H9 (cell line): ENCODE results near the gene ITIH4. TPM values are rescaled to one million over a fixed set of nuclear protein-coding genes. Genes with fewer than 3 reads are reported as not detected.

Source experiments
- DNase-seq: peaks from one replicate; pipeline ENCODE4 v3.0.0-alpha.2; 2017
- H2AFZ ChIP-seq: one replicate; pipeline ENCODE4 v1.6.1; 2013; ENCODE audit warnings: mild to moderate bottlenecking, low read length, control low read depth, moderate library complexity
- H2AK5ac ChIP-seq: 2 replicates; pipeline ENCODE4 v1.6.1; 2013; ENCODE audit warnings: low read length, control low read depth, mixed read lengths; ENCODE audit not compliant: insufficient read length
- H2BK120ac ChIP-seq: one replicate; pipeline ENCODE4 v1.6.1; 2013; ENCODE audit warnings: low read depth, mild to moderate bottlenecking, low read length, control low read depth, inconsistent platforms; ENCODE audit not compliant: poor library complexity, severe bottlenecking
- H2BK12ac ChIP-seq: 2 replicates; pipeline ENCODE4 v1.6.1; 2013; ENCODE audit warnings: low read length, control low read depth, mixed read lengths, low read depth; ENCODE audit not compliant: insufficient read length
- H2BK15ac ChIP-seq: 2 replicates; pipeline ENCODE4 v1.6.1; 2013; ENCODE audit warnings: low read depth, low read length, control low read depth
- H2BK20ac ChIP-seq: one replicate; pipeline ENCODE4 v1.6.1; 2013; ENCODE audit warnings: low read depth, mild to moderate bottlenecking, low read length, control low read depth, inconsistent platforms; ENCODE audit not compliant: poor library complexity, severe bottlenecking
- H2BK5ac ChIP-seq: 2 replicates; pipeline ENCODE4 v1.6.1; 2013; ENCODE audit warnings: low read length, control low read depth, mixed read lengths; ENCODE audit not compliant: insufficient read length
- H3K14ac ChIP-seq: 2 replicates; pipeline ENCODE4 v1.6.1; 2013; ENCODE audit warnings: low read length, control low read depth; ENCODE audit not compliant: insufficient read depth
- H3K18ac ChIP-seq: 2 replicates; pipeline ENCODE4 v1.6.1; 2013; ENCODE audit warnings: low read depth, mild to moderate bottlenecking, mixed read lengths, low read length, control low read depth; ENCODE audit not compliant: insufficient read length
- H3K23ac ChIP-seq: 2 replicates; pipeline ENCODE4 v1.6.1; 2013; ENCODE audit warnings: low read length, control low read depth, mixed read lengths, low read depth; ENCODE audit not compliant: insufficient read length
- H3K23me2 ChIP-seq: 2 replicates; pipeline ENCODE4 v1.6.1; 2013; ENCODE audit warnings: low read depth, mild to moderate bottlenecking, mixed read lengths, low read length, control low read depth; ENCODE audit not compliant: insufficient read length, poor library complexity, severe bottlenecking
- H3K27ac ChIP-seq: 2 replicates; pipeline ENCODE4 v1.5.1; 2013; ENCODE audit warnings: low read length, control low read depth, mixed read lengths, low read depth; ENCODE audit not compliant: insufficient read length
- H3K27me3 ChIP-seq: 2 replicates; pipeline ENCODE4 v1.6.1; 2013; ENCODE audit warnings: low read length, control low read depth, inconsistent platforms; ENCODE audit not compliant: insufficient read depth
- H3K4ac ChIP-seq: 2 replicates; pipeline ENCODE4 v1.6.1; 2013; ENCODE audit warnings: low read depth, mild to moderate bottlenecking, control low read depth, inconsistent platforms, low read length, moderate library complexity
- H3K4me1 ChIP-seq: 2 replicates; pipeline ENCODE4 v1.6.1; 2013; ENCODE audit warnings: low read length, control low read depth, inconsistent platforms; ENCODE audit not compliant: insufficient read depth
- H3K4me2 ChIP-seq: 2 replicates; pipeline ENCODE4 v1.6.1; 2013; ENCODE audit warnings: low read length, control low read depth, mixed read lengths; ENCODE audit not compliant: insufficient read length, insufficient read depth
- H3K56ac ChIP-seq: 2 replicates; pipeline ENCODE4 v1.6.1; 2013; ENCODE audit warnings: low read depth, mild to moderate bottlenecking, mixed read lengths, low read length, control low read depth; ENCODE audit not compliant: insufficient read length
- H3K79me1 ChIP-seq: 2 replicates; pipeline ENCODE4 v1.6.1; 2013; ENCODE audit warnings: low read depth, mild to moderate bottlenecking, moderate library complexity, low read length, control low read depth, inconsistent platforms; ENCODE audit not compliant: insufficient read depth, poor library complexity, severe bottlenecking
- H3K79me2 ChIP-seq: 2 replicates; pipeline ENCODE4 v1.6.1; 2013; ENCODE audit warnings: low read length, control low read depth, inconsistent platforms; ENCODE audit not compliant: insufficient read depth
- H3K9ac ChIP-seq: 2 replicates; pipeline ENCODE4 v1.6.1; 2013; ENCODE audit warnings: low read length, control low read depth, mixed read lengths; ENCODE audit not compliant: insufficient read length; ENCODE audit errors: extremely low read depth
- H3K9me3 ChIP-seq: one replicate; pipeline ENCODE4 v1.6.1; 2013; ENCODE audit warnings: low read depth, low read length, inconsistent platforms; ENCODE audit not compliant: control insufficient read depth
- H3T11ph ChIP-seq: one replicate; pipeline ENCODE4 v1.6.1; 2013; ENCODE audit warnings: mild to moderate bottlenecking, low read length, control low read depth, inconsistent platforms
- H4K20me1 ChIP-seq: one replicate; pipeline ENCODE4 v1.6.1; 2013; ENCODE audit not compliant: control insufficient read depth, insufficient read length, insufficient read depth
- H4K5ac ChIP-seq: 2 replicates; pipeline ENCODE4 v1.6.1; 2013; ENCODE audit warnings: low read depth, mild to moderate bottlenecking, mixed read lengths, low read length, control low read depth; ENCODE audit not compliant: insufficient read length
- H4K8ac ChIP-seq: replicated peaks from 2 replicates; pipeline ENCODE4 v1.6.1; 2013; ENCODE audit warnings: low read length, control low read depth, mixed read lengths, low read depth; ENCODE audit not compliant: insufficient read length
- H4K91ac ChIP-seq: 2 replicates; pipeline ENCODE4 v1.6.1; 2013; ENCODE audit warnings: low read depth, mild to moderate bottlenecking, moderate library complexity, mixed read lengths, low read length, control low read depth; ENCODE audit not compliant: insufficient read length
- H3K27ac Mint-ChIP-seq, 3 experiments: 2 replicates in 2 of 3; 3 replicates in 1 of 3; pipeline ENCODE4 v1.8.0; 2020 to 2021; ENCODE audit warnings: mixed read lengths in 3 of 3, mild to moderate bottlenecking in 1 of 3, moderate library complexity in 1 of 3
- H3K27me3 Mint-ChIP-seq: 2 replicates; pipeline ENCODE4 v1.8.0; 2021; ENCODE audit warnings: low read depth, mild to moderate bottlenecking, moderate library complexity, mixed read lengths
- H3K36me3 Mint-ChIP-seq, 3 experiments: 2 replicates in 2 of 3; 3 replicates in 1 of 3; pipeline ENCODE4 v1.8.0; 2020 to 2021; ENCODE audit warnings: low read depth in 3 of 3, mixed read lengths in 3 of 3; ENCODE audit not compliant: insufficient read depth in 1 of 3
- H3K4me1 Mint-ChIP-seq, 2 experiments: 2 replicates each; pipeline ENCODE4 v1.8.0; 2020; ENCODE audit warnings: mixed read lengths in 2 of 2
- H3K4me3 Mint-ChIP-seq, 2 experiments: 2 replicates in 1 of 2; 3 replicates in 1 of 2; pipeline ENCODE4 v1.8.0; 2020 to 2021; ENCODE audit warnings: mild to moderate bottlenecking in 2 of 2, mixed read lengths in 2 of 2, moderate library complexity in 1 of 2
- H3K9me3 Mint-ChIP-seq, 2 experiments: 2 replicates in 1 of 2; 3 replicates in 1 of 2; pipeline ENCODE4 v1.8.0; 2020; ENCODE audit warnings: mild to moderate bottlenecking in 2 of 2, mixed read lengths in 2 of 2, moderate library complexity in 1 of 2
- WGBS: extraction: QIAGEN DNeasy Blood & Tissue Kit; methylation state at CpG from one replicate; pipeline ENCODE4 v1.1.7; 2013; ENCODE audit warnings: missing lambda C conversion rate, low lambda C conversion rate, mixed read lengths; ENCODE audit not compliant: insufficient read length; ENCODE audit errors: extremely low coverage; 5-methylcytosine and 5-hydroxymethylcytosine counted together
- total RNA-seq: library from RNA; stranded (reverse); gene quantifications from 2 replicates; pipeline ENCODE4 v1.2.1, GENCODE V29; 2021
- TF ChIP-seq, protein P1 (sequence below): fragments of 200-600 bp; sonication (generic); conservative IDR thresholded peaks from 3 replicates; pipeline ENCODE4 v1.8.0; 2021; ENCODE audit warnings: antibody characterized with exemption, mild to moderate bottlenecking

The ITIH4 gene
- total RNA-seq, 1 experiment from 2014 or later = 3.0 TPM

DNA sequence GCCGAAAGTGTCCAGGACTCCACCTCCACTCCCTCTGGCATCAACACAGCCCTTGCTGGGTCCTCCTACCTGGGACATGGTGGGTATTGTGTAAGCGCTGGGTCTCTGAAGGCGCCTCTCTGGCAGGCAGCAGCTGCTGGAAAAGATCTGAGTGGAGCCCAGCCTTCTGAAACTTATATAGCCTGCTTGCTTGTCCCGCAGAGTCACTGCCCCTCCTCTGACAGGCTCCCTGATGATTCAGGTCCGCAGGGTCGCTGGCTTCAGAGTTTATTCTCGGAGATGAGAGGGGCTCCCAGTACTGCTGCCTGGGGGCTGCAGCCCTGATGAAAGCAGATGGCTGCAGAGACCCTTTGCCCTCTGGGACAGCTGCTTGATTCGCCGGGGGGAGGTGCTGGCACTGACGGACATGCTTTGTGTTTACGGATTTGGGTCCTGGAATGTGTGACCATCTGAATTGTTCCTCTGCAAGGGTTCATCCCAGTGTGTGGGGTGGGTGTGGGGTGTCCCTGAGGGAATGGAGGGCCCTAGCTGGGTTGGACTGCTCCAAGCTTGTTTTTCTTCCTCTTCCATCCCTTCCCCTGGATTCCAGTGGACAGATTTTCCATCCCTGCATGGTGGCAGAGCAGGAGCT lies 4.5 kb upstream of the ITIH4 start, which contains the start of gene MUSTN1:
MUSTN1 (minus strand) TSS at position 149 of the 631 bp plus-strand sequence; CDS start at position 78, 71 bp downstream.
- no peak within 1 kb of the TSS for H3K9ac ChIP-seq
- no peak within 1 kb of the TSS for H3K4me3 Mint-ChIP-seq

More for the DNA sequence above, 4.5 kb upstream of the ITIH4 start, which contains the start of gene MUSTN1:
- Histone ChIP-seq H3K23me2 (no peaks in the 10 kb centered on the region), H3K27ac (no peak within 1 kb of the TSS), H3K27me3 (no peaks in the 10 kb centered on the region; the same call in 1 of the 2 replicates), H3K23ac (no peak within 1 kb of the TSS), H2BK120ac (no peak within 1 kb of the TSS), H2AK5ac (no peak within 1 kb of the TSS), H4K20me1 (no peaks in the 10 kb centered on the region), H3K79me1 (no peaks in the 10 kb centered on the region), H2BK12ac (no peak within 1 kb of the TSS), H3K79me2 (no peaks in the 10 kb centered on the region), H2BK20ac (no peak within 1 kb of the TSS), H3K56ac (no peak within 1 kb of the TSS), H3T11ph (no peak within 1 kb of the TSS), H3K14ac (no peak within 1 kb of the TSS), H4K5ac (no peak within 1 kb of the TSS), H2BK5ac (no peak within 1 kb of the TSS), H4K8ac (no peak within 1 kb of the TSS), H2BK15ac (no peak within 1 kb of the TSS), H3K18ac (no peak within 1 kb of the TSS), H4K91ac (no peak within 1 kb of the TSS), H3K4ac (no peak within 1 kb of the TSS), H2AFZ (no peak within 1 kb of the TSS), H3K4me1 (no peaks in the 10 kb centered on the region), H3K9me3 (no peaks in the 10 kb centered on the region), H3K4me2 (no peak within 1 kb of the TSS)
- no peaks in the 10 kb centered on the region for H3K9me3 Mint-ChIP-seq
- peaks cover 19 to 31% of the 10 kb centered on the region in 2 experiments for H3K4me1 Mint-ChIP-seq
- peak within 1 kb of the TSS; percentile 23 to 90 (median 68); a peak in 5 of 7 replicates for H3K27ac Mint-ChIP-seq
- WGBS = no CpG with 5 or more reads among the region's 11 CpGs
- H3K36me3 Mint-ChIP-seq = peaks cover 0 to 6% (median 0%) of the 10 kb centered on the region in 3 experiments; a peak in 3 of 7 replicates
- TF ChIP-seq, protein P1, sequence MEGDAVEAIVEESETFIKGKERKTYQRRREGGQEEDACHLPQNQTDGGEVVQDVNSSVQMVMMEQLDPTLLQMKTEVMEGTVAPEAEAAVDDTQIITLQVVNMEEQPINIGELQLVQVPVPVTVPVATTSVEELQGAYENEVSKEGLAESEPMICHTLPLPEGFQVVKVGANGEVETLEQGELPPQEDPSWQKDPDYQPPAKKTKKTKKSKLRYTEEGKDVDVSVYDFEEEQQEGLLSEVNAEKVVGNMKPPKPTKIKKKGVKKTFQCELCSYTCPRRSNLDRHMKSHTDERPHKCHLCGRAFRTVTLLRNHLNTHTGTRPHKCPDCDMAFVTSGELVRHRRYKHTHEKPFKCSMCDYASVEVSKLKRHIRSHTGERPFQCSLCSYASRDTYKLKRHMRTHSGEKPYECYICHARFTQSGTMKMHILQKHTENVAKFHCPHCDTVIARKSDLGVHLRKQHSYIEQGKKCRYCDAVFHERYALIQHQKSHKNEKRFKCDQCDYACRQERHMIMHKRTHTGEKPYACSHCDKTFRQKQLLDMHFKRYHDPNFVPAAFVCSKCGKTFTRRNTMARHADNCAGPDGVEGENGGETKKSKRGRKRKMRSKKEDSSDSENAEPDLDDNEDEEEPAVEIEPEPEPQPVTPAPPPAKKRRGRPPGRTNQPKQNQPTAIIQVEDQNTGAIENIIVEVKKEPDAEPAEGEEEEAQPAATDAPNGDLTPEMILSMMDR = no peak
- no peaks in the 10 kb centered on the region for H3K27me3 Mint-ChIP-seq
- no peak for DNase-seq
